NT2/D1 (cell line): ENCODE measurements around the gene HTT.
"Not testable (repeated sequence)": the region's sequence is repeated elsewhere in the genome, so short reads cannot be mapped to it uniquely, and the experiment has no call there.

ENCODE experiments used
- SUZ12 ChIP-seq: IDR thresholded peaks from 2 replicates; pipeline ENCODE4 v1.6.1; 2011; ENCODE audit not compliant: insufficient read length, insufficient read depth; ENCODE audit errors: extremely low read depth
- YY1 ChIP-seq: IDR thresholded peaks from 2 replicates; pipeline ENCODE4 v1.6.1; 2011; ENCODE audit not compliant: insufficient read length, insufficient read depth

GRCh38 chr4:3151238-3151637 lies 76.8 kb downstream of the HTT start:
- TF ChIP-seq YY1, SUZ12: not testable (repeated sequence)
